Tibial nerve (tissue), 4 donors: ENCODE results near the gene TBC1D21. TPM values are rescaled to one million over a fixed set of nuclear protein-coding genes. Genes with fewer than 3 reads are reported as not detected.

Source experiments
- DNase-seq, 2 donors: peaks; one replicate each; pipeline ENCODE4 v3.0.0-alpha.2; 2019; ENCODE audit warnings: low spot score in 2 of 2
- H3K27ac ChIP-seq, 4 donors: fragments of 200-600 bp; sonication (generic) in 3 of 4; one replicate each; pipeline ENCODE4 v1.5.1; 2017 to 2019; ENCODE audit warnings: mild to moderate bottlenecking in 1 of 4
- H3K27me3 ChIP-seq, 2 donors: fragments of 200-600 bp; sonication (generic) in 1 of 2; one replicate each; pipeline versions ENCODE4 v1.5.1 to v1.6.0; 2017 to 2019
- H3K36me3 ChIP-seq, 3 donors: fragments of 200-600 bp; sonication (generic); one replicate each; pipeline ENCODE4 v1.5.1; 2018 to 2019
- H3K4me1 ChIP-seq, 4 donors: fragments of 200-600 bp; sonication (generic) in 3 of 4; one replicate each; pipeline ENCODE4 v1.5.1; 2017 to 2019
- H3K4me3 ChIP-seq, 4 donors: fragments of 200-600 bp; sonication (generic) in 3 of 4; one replicate each; pipeline ENCODE4 v1.5.1; 2017 to 2019; ENCODE audit warnings: mild to moderate bottlenecking in 1 of 4, moderate library complexity in 1 of 4
- H3K9me3 ChIP-seq, 4 donors: fragments of 200-600 bp; sonication (generic) in 3 of 4; one replicate each; pipeline ENCODE4 v1.5.1; 2017 to 2019
- CTCF ChIP-seq, 5 experiments: fragments of 200-600 bp in 3 of 5; fragments of 450-650 bp in 2 of 5; sonication (generic) in 3 of 5; IDR thresholded peaks; one replicate each; pipeline ENCODE4 v1.5.1; 2016 to 2019; ENCODE audit warnings: antibody characterized with exemption in 5 of 5, mild to moderate bottlenecking in 3 of 5, moderate library complexity in 2 of 5
- EP300 ChIP-seq, 2 donors: sonication (generic); formaldehyde crosslinking; IDR thresholded peaks; one replicate each; pipeline ENCODE4 v1.6.1; 2017; ENCODE audit warnings: antibody characterized with exemption in 2 of 2, mild to moderate bottlenecking in 1 of 2
- POLR2A ChIP-seq, 2 donors: fragments of 450-650 bp; IDR thresholded peaks; one replicate each; pipeline ENCODE4 v1.6.1; 2017; ENCODE audit warnings: antibody characterized with exemption in 2 of 2, mild to moderate bottlenecking in 2 of 2, moderate library complexity in 2 of 2
- WGBS, 2 donors: methylation state at CpG; one replicate each; pipeline ENCODE4 v1.1.5; 2018; 5-methylcytosine and 5-hydroxymethylcytosine counted together
- total RNA-seq, 4 donors: library from RNA; depleted of rRNA; stranded (reverse); fragments of >200 nt; gene quantifications; one replicate each; pipeline ENCODE4 v1.1.0, GENCODE V29; 2016

The TBC1D21 gene
- total RNA-seq, 4 donors from 2014 or later = not detected

GRCh38 chr15:73866481-73866880 is 6.9 kb upstream of the TBC1D21 start:
- Histone ChIP-seq H3K27ac (no peak overlapping the region), H3K27me3 (peaks cover 0 to 33% of the 10 kb centered on the region in 2 donors), H3K36me3 (no peaks in the 10 kb centered on the region), H3K9me3 (peaks cover 0 to 12% (median 0%) of the 10 kb centered on the region in 4 donors), H3K4me1 (no peaks in the 10 kb centered on the region), H3K4me3 (no peak overlapping the region)
- TF ChIP-seq POLR2A (IDR thresholded peaks at IDR 0.05) (no peak), EP300 (IDR thresholded peaks at IDR 0.05) (no peak), CTCF (IDR thresholded peaks at IDR 0.05) (no peak)
- WGBS, 2 donors = 33 to 37% methylated on average over 2 of the region's 2 CpGs
- no peak for DNase-seq

- H3K4me3 ChIP-seq = no peak overlapping the region
- peaks cover 0 to 33% of the 10 kb centered on the region in 2 donors for H3K27me3 ChIP-seq
- H3K36me3 ChIP-seq = no peaks in the 10 kb centered on the region
- peaks cover 0 to 12% (median 0%) of the 10 kb centered on the region in 4 donors for H3K9me3 ChIP-seq
- TF ChIP-seq EP300 (IDR thresholded peaks at IDR 0.05) (no peak), POLR2A (IDR thresholded peaks at IDR 0.05) (no peak), CTCF (IDR thresholded peaks at IDR 0.05) (no peak)
- H3K4me1 ChIP-seq = no peaks in the 10 kb centered on the region
- 30 to 34% methylated on average over 6 of the region's 6 CpGs for WGBS, 2 donors
- no peak for DNase-seq
- no peak overlapping the region for H3K27ac ChIP-seq
Observed at GRCh38 chr15:73866881-73867410, 6.4 kb upstream of the TBC1D21 start.

- H3K9me3 ChIP-seq = peaks cover 0 to 12% (median 0%) of the 10 kb centered on the region in 4 donors
- no peak overlapping the region for H3K4me3 ChIP-seq
- TF ChIP-seq POLR2A (IDR thresholded peaks at IDR 0.05) (no peak), EP300 (IDR thresholded peaks at IDR 0.05) (no peak), CTCF (IDR thresholded peaks at IDR 0.05) (no peak)
- H3K4me1 ChIP-seq = no peaks in the 10 kb centered on the region
- H3K27ac ChIP-seq = no peak overlapping the region
- peaks cover 0 to 33% of the 10 kb centered on the region in 2 donors for H3K27me3 ChIP-seq
- no peak for DNase-seq
- no peaks in the 10 kb centered on the region for H3K36me3 ChIP-seq
- 44 to 51% methylated on average over 3 of the region's 3 CpGs for WGBS, 2 donors
Observed at GRCh38 chr15:73867426-73867825, 5.9 kb upstream of the TBC1D21 start.

- Histone ChIP-seq H3K4me1 (no peaks in the 10 kb centered on the region), H3K4me3 (no peak overlapping the region), H3K27me3 (peaks cover 0 to 33% of the 10 kb centered on the region in 2 donors), H3K9me3 (peaks cover 0 to 12% (median 0%) of the 10 kb centered on the region in 4 donors), H3K27ac (no peak overlapping the region), H3K36me3 (no peaks in the 10 kb centered on the region)
- WGBS, 2 donors = 47 to 50% methylated on average over 2 of the region's 2 CpGs
- DNase-seq = no peak
- TF ChIP-seq POLR2A (IDR thresholded peaks at IDR 0.05) (no peak), CTCF (IDR thresholded peaks at IDR 0.05) (no peak), EP300 (IDR thresholded peaks at IDR 0.05) (no peak)
Observed at GRCh38 chr15:73867956-73868355, 5.4 kb upstream of the TBC1D21 start.

- H3K4me1 ChIP-seq = no peaks in the 10 kb centered on the region
- H3K36me3 ChIP-seq = no peaks in the 10 kb centered on the region
- no peak overlapping the region for H3K4me3 ChIP-seq
- DNase-seq = no peak
- TF ChIP-seq CTCF (IDR thresholded peaks at IDR 0.05) (no peak), POLR2A (IDR thresholded peaks at IDR 0.05) (no peak), EP300 (IDR thresholded peaks at IDR 0.05) (no peak)
- H3K9me3 ChIP-seq = peaks cover 0 to 7% (median 0%) of the 10 kb centered on the region in 4 donors
- H3K27me3 ChIP-seq = peaks cover 0 to 40% of the 10 kb centered on the region in 2 donors
- WGBS, 2 donors = 73 to 75% methylated on average over 6 of the region's 6 CpGs
- H3K27ac ChIP-seq = no peak overlapping the region
Observed at GRCh38 chr15:73869216-73869995, 4.0 kb upstream of the TBC1D21 start.
